ENCODE measurements around the gene WNT1. TPM values are rescaled to one million over a fixed set of nuclear protein-coding genes. Genes with fewer than 3 reads are reported as not detected.

The WNT1 gene
- total and polyA plus RNA-seq, 9 of the 15 experiments (the other 6 are each of a cell fraction or from before 2014, with no cell fraction given), result not detected

DNA sequence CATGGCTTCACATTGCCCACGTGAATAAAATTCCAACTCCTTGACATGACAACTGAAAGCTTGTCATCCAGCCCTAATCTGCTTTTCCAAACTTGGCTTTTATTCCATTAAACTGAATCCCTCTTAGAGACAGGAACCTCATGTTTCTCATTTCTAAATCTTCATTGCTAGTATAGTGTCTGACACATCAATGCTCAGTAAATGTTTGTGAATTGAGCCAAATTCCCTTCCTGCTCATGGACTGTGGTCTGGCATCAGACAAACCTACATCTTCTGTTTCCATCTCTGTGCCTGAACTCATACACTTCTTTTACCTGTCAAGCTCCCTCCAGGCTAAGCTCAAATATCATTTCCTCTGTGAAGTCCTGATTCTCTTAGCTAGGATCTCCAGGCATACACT, 48.6 kb upstream of the WNT1 start:
- Histone ChIP-seq H3K27me3 (ENCODE audit: control insufficient read depth in 2 of 2, insufficient read depth in 2 of 2, low read length in 2 of 2) (no peaks in the 10 kb centered on the region), H3K36me3 (ENCODE audit: control insufficient read depth, insufficient read depth, low read length) (peaks cover 58% of the 10 kb centered on the region), H3K4me1 (replicated peaks in 1 of 2; ENCODE audit: control insufficient read depth in 2 of 2, insufficient read depth in 2 of 2, low read length in 2 of 2) (no peaks in the 10 kb centered on the region), H4K20me1 (replicated peaks; ENCODE audit: control insufficient read depth, insufficient read depth, low read length) (no peaks in the 10 kb centered on the region), H3K4me2 (ENCODE audit: insufficient read depth, low read length) (no peak overlapping the region), H3K9me1 (ENCODE audit: control insufficient read depth, insufficient read depth, low read length) (peaks cover 4% of the 10 kb centered on the region), H3K9ac (ENCODE audit: insufficient read depth in 1 of 2, low read depth in 2 of 2, low read length in 2 of 2) (no peak overlapping the region), H3K79me2 (ENCODE audit: control insufficient read depth, insufficient read depth, low read length) (no peaks in the 10 kb centered on the region), H3K4me3 (no peak overlapping the region), H3K27ac (ENCODE audit: extremely low read depth, low read depth, low read length) (no peak overlapping the region), H3K9me3 (replicated peaks; ENCODE audit: control insufficient read depth, insufficient read depth, low read depth, low read length) (no peaks in the 10 kb centered on the region), H2AFZ (ENCODE audit: low read depth, low read length) (no peak overlapping the region)
- POLR2A ChIA-PET, result interaction anchor here (0.6 to 0.9 kb wide), 3 partner anchors 11 to 1222 kb away, joined by 3 to 4 read pairs (median 3); partner anchors contain the start of gene DDX23
- ATAC-seq, result no peak
- in situ Hi-C loops (cut with MboI) (no loop called here), intact Hi-C loops (cut with micrococcal nuclease) (no loop called here)
- FAIRE-seq, result no peak
- no peak for DNase-seq (ENCODE audit: extremely low read depth in 1 of 4, low spot score in 3 of 4)
- WGBS (ENCODE audit: insufficient coverage, low coverage, missing lambda C conversion rate), result 50% methylated on average over 1 of the region's 1 CpG
- no TSS peak for BruUV-seq (replicated peaks)
- CTCF ChIA-PET (ENCODE audit: low intra/inter-chr PET ratio), result no interaction called here
- TF ChIP-seq, protein P1, sequence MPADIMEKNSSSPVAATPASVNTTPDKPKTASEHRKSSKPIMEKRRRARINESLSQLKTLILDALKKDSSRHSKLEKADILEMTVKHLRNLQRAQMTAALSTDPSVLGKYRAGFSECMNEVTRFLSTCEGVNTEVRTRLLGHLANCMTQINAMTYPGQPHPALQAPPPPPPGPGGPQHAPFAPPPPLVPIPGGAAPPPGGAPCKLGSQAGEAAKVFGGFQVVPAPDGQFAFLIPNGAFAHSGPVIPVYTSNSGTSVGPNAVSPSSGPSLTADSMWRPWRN (IDR thresholded peaks at IDR 0.05; ENCODE audit: low read depth), result no peak
- TF ChIP-seq TCF3 (CRISPR knock-in tag; IDR thresholded peaks at IDR 0.05), result no peak
- no peak for TF ChIP-seq SMAD4 (CRISPR knock-in tag; conservative IDR thresholded peaks at IDR 0.05)
- TF ChIP-seq ZBTB17 (CRISPR knock-in tag; IDR thresholded peaks at IDR 0.05), result no peak
- TF ChIP-seq RBM14 (IDR thresholded peaks at IDR 0.05; ENCODE audit: borderline replicate concordance, insufficient read depth, low read depth, low read length), result no peak
- TF ChIP-seq, protein P2, sequence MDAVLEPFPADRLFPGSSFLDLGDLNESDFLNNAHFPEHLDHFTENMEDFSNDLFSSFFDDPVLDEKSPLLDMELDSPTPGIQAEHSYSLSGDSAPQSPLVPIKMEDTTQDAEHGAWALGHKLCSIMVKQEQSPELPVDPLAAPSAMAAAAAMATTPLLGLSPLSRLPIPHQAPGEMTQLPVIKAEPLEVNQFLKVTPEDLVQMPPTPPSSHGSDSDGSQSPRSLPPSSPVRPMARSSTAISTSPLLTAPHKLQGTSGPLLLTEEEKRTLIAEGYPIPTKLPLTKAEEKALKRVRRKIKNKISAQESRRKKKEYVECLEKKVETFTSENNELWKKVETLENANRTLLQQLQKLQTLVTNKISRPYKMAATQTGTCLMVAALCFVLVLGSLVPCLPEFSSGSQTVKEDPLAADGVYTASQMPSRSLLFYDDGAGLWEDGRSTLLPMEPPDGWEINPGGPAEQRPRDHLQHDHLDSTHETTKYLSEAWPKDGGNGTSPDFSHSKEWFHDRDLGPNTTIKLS (IDR thresholded peaks at IDR 0.05; ENCODE audit: borderline replicate concordance, low read depth), result no peak
- no peak for TF ChIP-seq SLC30A9 (CRISPR knock-in tag; IDR thresholded peaks at IDR 0.05)
- TF ChIP-seq, protein P3, sequence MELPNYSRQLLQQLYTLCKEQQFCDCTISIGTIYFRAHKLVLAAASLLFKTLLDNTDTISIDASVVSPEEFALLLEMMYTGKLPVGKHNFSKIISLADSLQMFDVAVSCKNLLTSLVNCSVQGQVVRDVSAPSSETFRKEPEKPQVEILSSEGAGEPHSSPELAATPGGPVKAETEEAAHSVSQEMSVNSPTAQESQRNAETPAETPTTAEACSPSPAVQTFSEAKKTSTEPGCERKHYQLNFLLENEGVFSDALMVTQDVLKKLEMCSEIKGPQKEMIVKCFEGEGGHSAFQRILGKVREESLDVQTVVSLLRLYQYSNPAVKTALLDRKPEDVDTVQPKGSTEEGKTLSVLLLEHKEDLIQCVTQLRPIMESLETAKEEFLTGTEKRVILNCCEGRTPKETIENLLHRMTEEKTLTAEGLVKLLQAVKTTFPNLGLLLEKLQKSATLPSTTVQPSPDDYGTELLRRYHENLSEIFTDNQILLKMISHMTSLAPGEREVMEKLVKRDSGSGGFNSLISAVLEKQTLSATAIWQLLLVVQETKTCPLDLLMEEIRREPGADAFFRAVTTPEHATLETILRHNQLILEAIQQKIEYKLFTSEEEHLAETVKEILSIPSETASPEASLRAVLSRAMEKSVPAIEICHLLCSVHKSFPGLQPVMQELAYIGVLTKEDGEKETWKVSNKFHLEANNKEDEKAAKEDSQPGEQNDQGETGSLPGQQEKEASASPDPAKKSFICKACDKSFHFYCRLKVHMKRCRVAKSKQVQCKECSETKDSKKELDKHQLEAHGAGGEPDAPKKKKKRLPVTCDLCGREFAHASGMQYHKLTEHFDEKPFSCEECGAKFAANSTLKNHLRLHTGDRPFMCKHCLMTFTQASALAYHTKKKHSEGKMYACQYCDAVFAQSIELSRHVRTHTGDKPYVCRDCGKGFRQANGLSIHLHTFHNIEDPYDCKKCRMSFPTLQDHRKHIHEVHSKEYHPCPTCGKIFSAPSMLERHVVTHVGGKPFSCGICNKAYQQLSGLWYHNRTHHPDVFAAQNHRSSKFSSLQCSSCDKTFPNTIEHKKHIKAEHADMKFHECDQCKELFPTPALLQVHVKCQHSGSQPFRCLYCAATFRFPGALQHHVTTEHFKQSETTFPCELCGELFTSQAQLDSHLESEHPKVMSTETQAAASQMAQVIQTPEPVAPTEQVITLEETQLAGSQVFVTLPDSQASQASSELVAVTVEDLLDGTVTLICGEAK (IDR thresholded peaks at IDR 0.05), result no peak
- TF ChIP-seq, protein P3 (CRISPR knock-in tag; IDR thresholded peaks at IDR 0.05), result no peak
- TF ChIP-seq NFIX (CRISPR knock-in tag; IDR thresholded peaks at IDR 0.05; ENCODE audit: low read depth), result no peak

Data from K562 (cell line).